HG03558 (cell line): ENCODE measurements around the gene ZFAND4.
"Not testable (repeated sequence)": the region's sequence is repeated elsewhere in the genome, so short reads cannot be mapped to it uniquely, and the experiment has no call there.

Source experiments
- ATAC-seq: cut with Tn5 transposase; IDR thresholded peaks from one replicate; pipeline ENCODE4 v1.9.1; 2021; ENCODE audit warnings: moderate number of reproducible peaks; ENCODE audit not compliant: unreplicated experiment; ENCODE audit errors: extremely low read depth

ZFAND4 gene

DNA sequence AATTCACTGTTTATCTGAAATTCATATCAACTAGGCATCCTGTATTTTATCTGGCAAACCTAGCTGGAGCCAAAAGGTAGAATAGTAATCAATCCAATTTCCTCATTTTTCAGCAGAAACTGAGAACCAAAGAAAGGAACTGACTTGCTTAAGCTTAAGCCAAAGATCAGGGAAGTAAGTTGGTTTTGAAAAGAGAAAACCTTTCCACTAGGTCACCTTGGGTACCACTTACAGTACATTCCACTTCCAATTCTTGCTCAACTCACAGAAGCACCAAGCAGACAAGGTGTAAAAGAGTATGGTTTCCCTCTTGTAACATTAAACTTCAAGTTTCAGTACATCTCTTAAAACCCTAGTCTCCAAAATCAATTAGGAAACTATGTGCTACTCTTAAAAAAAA is 79.6 kb downstream of the ZFAND4 start:
- ATAC-seq = no peak

DNA sequence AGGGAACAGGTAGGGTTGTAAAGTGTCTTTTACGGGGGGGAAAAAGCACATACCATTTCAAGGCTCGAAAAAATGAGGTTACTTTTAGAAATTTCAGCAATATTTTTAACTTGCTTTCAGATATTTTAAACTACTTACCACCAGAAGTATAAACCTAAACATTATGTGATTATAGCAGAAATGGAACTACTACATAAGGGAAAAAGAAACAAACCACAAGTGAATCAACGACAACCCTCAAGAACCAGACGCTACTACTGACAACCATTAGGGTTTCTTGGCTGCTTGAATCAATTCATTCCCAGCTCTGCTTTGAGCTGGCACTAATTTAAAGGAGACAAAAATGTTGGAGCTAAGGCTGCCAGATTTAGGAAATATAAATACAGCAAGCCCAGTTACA is 80.1 kb downstream of the ZFAND4 start:
- ATAC-seq = no peak

DNA sequence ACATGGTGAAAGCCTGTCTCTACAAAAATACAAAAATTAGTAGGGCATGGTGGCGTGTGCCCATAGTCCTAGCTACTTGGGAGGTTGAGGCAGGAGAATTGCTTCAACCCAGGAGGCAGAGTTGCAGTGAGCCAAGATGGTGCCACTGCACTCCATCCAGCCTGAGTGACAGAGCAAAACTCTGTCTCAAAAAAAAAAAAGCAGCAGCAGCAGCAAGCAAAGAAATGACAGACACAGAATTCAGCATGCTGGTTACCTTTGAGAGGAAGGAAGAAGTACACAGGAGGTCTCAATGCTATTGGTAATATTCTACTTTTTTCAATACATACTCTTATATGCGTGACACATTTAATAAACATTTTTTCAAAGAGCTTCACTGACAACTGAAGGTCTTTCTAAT is 81.3 kb downstream of the ZFAND4 start:
- ATAC-seq = no peak

DNA sequence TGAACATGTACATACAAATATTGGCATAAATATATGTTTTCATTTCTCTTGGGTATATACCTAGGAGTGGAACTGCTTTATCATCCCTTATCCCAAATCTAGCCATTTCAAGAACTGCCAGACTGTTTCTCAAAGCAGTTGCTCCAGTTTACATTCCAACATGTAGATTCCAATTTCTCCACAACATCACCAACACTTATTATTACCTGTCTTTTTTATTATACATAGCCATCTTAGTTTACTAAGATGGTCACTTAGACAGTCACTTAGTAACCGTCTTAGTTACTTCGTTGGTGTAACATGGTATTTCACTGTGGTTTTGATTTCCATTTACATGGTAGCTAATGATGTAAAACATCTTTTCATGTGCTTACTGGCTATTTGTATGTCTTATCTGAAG is 82.7 kb downstream of the ZFAND4 start:
- ATAC-seq = no peak

DNA sequence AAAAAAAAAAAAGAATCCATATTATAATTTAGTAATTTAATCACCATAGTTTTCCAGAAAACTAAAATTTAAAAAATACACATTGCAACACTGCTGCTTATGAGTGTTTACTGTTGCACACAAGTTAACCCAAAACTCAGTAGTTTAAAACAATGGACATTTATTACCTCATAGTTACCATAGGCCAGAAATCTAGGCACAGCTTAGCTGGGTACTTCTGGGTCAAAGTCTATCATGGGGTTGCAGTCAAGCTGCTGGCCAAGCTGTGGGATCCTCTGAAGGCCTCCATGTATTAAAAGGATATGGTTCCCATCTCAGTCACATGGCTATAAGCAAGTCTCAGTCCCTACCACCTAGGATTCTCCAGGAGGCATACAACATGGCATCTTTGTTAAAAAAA is 83.6 kb downstream of the ZFAND4 start:
- ATAC-seq = no peak

DNA sequence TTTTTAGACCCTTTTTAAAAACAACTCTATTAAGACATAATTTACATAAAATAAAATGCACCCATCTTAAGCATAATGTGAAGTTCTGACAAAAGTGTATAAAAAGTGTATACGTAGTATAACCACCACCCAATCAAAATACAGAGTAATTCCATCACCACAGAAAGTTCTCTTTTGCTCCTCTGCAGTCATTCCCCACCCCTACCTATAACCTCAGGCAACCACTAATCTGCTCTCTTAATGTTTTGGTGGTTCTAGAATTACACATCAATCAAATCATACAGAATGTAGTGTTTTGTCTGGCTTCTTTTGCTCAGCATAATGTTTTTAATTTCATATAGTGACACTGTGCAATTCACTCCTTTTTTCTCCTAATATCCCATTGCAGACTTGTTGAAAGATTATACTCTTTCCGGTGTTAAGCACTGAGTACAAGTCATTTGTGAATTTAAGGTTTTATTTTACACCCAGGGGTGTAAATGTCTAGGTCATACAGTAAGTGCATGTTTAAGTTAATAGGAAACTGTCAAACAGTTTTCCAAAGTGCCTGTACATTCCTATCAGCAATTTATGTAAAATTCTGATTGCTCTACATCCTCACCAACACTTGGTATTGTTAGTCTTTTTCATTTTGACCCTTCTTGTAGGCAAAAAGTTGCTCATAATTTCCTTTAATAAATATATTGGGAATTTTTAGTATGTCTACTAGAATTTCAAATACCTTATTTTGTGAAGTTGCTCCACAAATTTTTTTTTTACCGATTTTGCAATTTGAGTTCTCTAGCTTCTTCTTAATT is 86.3 kb downstream of the ZFAND4 start:
- ATAC-seq = no peak

DNA sequence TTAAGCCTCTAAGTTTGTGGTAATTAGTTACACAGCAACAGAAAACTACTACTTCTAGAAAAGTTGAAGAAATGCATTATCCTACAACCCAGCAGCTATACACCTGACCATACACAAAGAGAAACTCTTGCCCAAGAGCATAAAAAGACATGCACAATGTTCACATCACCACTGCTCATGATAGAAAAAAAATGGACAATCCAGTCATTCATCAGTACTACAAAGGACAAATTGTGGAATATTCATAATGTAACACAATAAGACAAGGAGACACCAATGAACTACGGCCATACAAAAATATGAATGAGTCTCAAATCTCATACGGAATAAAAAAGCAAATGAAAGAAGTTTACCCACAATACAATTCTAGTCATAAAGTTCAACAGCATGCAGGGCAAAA is 87.4 kb downstream of the ZFAND4 start:
- no peak for ATAC-seq

DNA sequence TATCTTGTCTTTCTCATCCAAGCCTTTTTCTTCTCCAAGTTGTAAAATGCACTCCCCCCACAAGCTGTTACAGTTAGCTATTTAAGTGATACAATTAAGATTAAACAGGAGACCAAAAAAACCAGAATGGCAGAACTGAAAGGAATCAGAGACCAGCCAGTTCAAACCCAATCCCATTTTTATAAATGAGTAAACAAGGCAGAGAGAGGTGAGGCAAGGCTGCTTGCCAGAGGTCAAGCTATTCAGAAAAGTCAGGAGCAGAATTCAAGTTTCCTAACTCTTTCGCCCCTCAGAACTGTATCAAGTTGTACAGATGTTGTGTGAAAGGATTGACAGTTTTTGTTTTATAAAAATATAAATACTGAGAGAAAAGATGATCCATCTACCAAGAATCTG is 90.2 kb downstream of the ZFAND4 start:
- no peak for ATAC-seq

DNA sequence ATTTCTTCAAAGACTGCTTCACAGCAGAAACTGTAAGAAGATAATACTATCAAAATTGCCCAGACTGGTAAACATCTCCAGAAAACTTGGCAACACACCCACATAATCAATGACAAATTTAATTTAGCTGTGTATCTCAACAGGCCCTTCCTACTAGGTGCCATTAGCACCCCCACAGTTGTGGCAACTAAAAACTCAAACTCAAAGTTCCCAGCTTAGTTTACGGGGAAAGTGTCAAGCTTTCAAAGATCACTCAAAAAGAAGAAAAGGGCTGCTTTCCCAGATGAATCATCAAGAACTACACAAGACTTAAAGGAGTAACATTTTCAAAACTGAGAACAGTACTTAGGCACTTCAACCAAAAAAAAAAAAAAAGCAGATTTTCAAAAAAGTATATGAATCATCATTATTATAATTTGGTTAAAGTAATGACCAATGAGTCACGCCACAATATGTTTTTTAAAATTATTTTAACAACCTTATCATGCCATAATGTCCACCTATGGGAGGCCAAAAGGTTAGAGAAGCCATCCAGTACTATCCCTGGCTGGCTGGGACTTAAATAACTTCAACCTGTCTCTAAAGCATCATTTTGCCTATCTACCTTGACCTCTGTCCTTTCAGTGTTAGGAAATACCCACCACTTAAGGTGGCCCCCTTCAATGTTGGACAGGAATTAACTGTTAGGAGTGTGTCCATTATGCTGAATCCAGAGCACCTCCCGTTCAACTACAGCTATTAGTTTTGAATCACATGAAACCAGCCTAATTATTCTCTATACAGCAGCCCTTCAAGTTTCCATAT is 90.8 kb downstream of the ZFAND4 start:
- no peak for ATAC-seq

DNA sequence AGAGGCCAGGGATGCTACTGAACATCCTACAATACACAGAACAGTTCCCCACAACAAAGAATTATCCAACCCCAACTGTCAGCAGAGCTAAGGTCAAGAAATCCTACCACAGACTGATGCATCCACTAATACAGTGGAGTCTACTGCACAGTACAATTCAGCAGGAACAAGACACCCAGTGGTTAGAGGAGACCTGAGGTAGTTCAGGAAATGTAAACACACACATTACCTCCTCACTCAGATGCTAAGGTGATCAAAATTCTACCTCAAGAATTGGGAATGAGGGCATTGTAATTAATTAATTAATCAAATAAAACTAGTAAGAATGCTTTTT is 91.4 kb downstream of the ZFAND4 start:
- no peak for ATAC-seq

DNA sequence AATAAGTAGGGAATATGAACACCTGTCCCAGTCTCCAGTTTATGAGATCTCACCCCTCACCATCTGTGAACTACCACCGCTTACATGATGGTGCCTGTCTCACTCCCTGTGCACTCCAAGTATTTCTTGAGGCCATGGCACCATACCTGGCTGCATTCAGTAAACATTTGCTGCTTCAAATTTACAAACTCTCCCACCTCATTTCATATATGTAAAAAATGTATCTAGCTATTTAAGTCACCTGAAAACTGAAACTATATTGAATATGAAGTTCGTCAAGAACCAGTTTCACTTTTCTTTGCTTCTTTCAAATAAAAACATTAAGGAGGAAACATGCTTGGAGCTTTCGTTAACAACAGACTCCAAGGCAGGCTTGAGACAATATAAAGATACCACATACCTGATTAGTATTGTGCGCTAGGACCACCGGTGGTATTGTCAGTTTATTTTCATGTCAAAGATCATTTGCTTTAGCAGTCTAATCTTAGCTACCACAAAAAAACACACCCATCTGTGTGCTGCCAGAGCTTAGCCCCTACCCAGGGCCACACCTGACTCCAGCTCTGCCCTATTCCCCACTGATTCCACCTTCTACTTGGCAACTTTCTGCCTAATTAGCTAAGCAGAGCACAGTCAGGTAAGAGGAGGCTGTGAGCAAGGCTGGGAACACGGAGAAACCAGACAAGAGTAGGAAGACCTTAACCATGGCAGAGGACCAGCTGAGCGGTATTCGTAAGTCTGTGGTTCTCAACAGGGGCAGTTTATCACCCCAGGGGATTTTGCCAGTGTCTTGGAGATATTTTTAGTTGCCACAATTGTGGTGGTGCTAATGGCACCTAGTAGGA is 92.0 kb downstream of the ZFAND4 start:
- ATAC-seq = no peak

DNA sequence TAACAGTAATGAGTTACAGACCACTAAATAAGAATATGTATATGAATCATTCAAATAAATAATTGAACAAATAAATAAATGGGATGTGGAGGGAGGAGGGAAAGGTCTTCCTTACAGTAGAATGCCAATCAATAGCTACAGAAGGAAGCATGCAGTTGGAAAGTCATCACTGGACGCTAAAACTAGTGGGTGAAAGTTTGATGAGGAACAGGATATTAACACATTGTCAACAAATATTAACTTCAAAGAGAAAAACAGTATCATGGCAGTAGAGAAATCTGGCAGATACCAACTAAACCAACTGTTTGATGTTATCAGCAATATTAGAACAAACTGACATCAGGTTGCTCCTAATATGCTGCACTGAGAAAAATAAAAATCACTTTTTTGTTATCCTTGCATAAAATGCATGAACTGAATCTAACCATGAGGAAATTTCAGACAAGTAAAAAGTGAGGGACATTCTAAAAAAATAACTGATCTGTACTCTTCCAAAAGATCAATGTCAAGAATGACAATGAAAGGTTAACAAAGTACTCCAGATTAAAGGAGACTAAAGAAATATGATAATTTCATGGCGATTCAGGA is 94.1 kb downstream of the ZFAND4 start:
- ATAC-seq = no peak

DNA sequence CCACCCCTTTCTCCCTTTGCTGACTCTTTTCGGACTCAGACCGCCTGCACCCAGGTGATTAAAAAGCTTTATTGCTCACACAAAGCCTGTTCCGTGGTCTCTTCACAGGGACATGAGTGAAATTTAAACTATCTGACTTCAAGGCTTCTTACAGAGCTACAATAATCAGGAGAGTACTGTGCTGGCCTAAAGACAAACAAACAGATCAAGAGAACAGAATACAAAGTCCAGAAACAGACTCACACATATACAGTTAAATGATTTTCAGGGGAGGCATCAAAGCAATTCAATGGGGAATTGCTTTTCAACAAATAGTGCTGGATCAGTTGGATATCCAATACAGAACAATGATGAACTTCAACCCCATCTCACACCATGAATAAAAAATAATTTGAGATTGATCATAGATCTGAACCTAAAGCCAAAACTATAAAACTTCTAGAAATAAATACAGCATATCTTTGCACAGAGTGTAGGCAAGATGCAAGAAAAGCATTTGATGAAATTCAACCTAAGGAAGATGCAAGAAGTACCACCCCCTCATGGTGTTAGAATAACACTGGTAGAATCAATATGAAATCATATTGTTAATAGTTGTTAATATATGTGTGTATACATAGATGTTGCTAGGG is 96.5 kb downstream of the ZFAND4 start:
- ATAC-seq = no peak

DNA sequence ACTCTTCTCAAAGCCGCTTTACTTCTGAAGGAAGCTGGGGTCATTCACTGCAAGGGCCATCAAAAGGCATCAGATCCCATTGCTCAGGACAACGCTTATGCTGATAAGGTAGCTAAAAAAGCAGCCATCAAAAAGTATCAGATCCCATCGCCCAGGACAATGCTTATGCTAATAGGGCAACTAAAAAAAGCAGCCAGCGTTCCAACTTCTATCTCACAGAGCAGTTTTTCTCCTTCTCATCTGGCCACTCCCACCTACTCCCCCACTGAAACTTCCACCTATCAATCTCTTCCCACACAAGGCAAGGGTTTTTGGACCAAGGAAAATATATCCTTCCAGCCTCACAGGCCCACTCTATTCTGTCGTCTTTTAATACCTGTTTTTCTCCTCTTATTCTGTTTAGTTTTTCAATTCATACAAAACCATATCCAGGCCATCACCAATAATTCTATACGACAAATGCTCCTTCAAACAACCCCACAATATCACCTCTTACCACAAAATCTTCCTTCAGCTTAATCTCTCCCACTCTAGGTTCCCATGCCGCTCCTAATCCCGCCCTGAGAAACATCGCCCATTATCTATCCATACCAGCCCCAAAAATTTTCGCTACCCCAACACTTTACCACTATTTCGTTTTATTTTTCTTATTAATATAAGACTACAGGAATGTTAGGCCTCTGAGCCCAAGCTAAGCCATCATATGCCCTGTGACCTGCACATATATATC is 97.4 kb downstream of the ZFAND4 start:
- ATAC-seq = not testable (repeated sequence)

DNA sequence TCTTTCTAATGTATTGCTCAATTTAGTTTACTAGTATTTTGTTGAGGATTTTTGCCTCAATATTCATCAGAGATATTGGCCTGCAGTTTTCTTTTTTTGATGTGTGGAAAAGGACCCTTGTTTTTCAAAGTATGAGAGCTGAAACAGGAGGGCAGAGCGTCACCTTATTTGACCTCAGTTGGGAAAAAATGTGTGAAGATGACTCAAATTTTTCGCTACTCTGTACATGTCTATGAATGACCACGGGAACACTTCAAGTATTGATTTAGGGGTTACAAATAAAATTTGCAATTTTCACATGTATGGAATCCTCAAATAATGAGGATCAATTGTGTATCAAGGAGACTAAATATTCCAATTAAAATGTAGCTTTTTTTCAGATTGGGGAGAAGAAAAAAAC is 103.1 kb downstream of the ZFAND4 start:
- no peak for ATAC-seq

DNA sequence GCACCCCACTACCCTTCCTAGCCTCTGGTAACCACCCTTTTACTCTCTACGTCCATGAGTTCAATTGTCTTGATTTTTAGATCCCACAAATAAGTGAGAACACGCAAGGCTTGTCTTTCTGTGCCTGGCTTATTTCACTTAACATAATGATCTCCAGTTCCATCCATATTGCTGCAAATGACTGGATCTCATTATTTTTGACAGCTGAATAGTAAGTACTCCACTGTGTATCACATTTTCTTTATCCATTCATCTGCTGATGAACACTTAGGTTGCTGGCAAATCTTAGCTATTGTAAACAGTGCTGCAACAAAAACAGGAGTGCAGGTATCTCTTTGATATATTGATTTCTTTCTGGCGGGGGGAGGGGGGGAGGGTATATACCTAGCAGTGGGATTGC is 106.2 kb downstream of the ZFAND4 start:
- no peak for ATAC-seq
